IMR-90 (cell line): ENCODE results near the gene INPP5E. TPM values are rescaled to one million over a fixed set of nuclear protein-coding genes. Genes with fewer than 3 reads are reported as not detected.

Experiments used
- ATAC-seq: fragments of 200-7000 bp; cut with Tn5 transposase; 2 replicates; pipeline ENCODE4 v1.9.1; 2020; ENCODE audit warnings: low read depth, mild to moderate bottlenecking, moderate library complexity
- BruUV-seq: library from RNA; stranded (reverse); fragments of 400-500 nt; replicated peaks from 2 replicates; lab custom pipeline; 2021; lab: Mats Ljungman, UMichigan
- CTCF ChIA-PET: fragments of 300-600 bp; formaldehyde crosslinking; extraction: SDS; loops from one replicate; lab custom pipeline; 2021; ENCODE audit warnings: antibody characterized with exemption; lab: Yijun Ruan, JAX
- POLR2A ChIA-PET: fragments of 300-600 bp; sonication (Branson Sonifier 250); formaldehyde crosslinking; loops from one replicate; lab custom pipeline; 2022; ENCODE audit warnings: antibody characterized with exemption; ENCODE audit not compliant: unreplicated experiment; lab: Charles Lee
- DNase-seq: peaks from one replicate; pipeline ENCODE4 v3.0.0; 2013
- H2AFZ ChIP-seq: replicated peaks from 2 replicates; pipeline ENCODE3; 2013; ENCODE audit warnings: low read length, mild to moderate bottlenecking; ENCODE audit not compliant: poor library complexity
- H2AK5ac ChIP-seq: 2 replicates; pipeline ENCODE4 v1.6.1; 2013; ENCODE audit warnings: low read depth, low read length, inconsistent platforms
- H2AK9ac ChIP-seq: replicated peaks from 2 replicates; pipeline ENCODE3; 2013; ENCODE audit warnings: mild to moderate bottlenecking, low read depth, low read length, moderate library complexity; ENCODE audit not compliant: poor library complexity
- H2BK120ac ChIP-seq: 2 replicates; pipeline ENCODE4 v1.6.1; 2013; ENCODE audit warnings: low read depth, low read length, inconsistent platforms
- H2BK15ac ChIP-seq: 3 replicates; pipeline ENCODE4 v1.6.1; 2013; ENCODE audit warnings: low read depth, low read length, inconsistent platforms
- H2BK20ac ChIP-seq: 2 replicates; pipeline ENCODE4 v1.6.1; 2013; ENCODE audit warnings: low read depth, mild to moderate bottlenecking, inconsistent platforms, low read length, moderate library complexity
- H2BK5ac ChIP-seq: 2 replicates; pipeline ENCODE4 v1.6.1; 2013; ENCODE audit warnings: mild to moderate bottlenecking, low read depth, low read length, inconsistent platforms; ENCODE audit not compliant: poor library complexity, severe bottlenecking
- H3K14ac ChIP-seq: replicated peaks from 2 replicates; pipeline ENCODE4 v1.6.1; 2013; ENCODE audit warnings: low read depth, low read length, inconsistent platforms
- H3K18ac ChIP-seq: 2 replicates; pipeline ENCODE4 v1.6.1; 2013; ENCODE audit warnings: low read depth, low read length, control low read depth
- H3K23ac ChIP-seq: 2 replicates; pipeline ENCODE4 v1.6.1; 2013; ENCODE audit warnings: low read depth, low read length, inconsistent platforms
- H3K27ac ChIP-seq: 2 replicates; pipeline ENCODE4 v1.5.1; 2013; ENCODE audit warnings: mild to moderate bottlenecking, control low read depth, low read length; ENCODE audit not compliant: insufficient read depth
- H3K27me3 ChIP-seq: 2 replicates; pipeline ENCODE4 v1.6.1; 2013; ENCODE audit warnings: low read length; ENCODE audit not compliant: control insufficient read depth, insufficient read depth
- H3K36me3 ChIP-seq: 2 replicates; pipeline ENCODE4 v1.6.1; 2013; ENCODE audit warnings: low read length, mixed read lengths; ENCODE audit not compliant: control insufficient read depth, insufficient read depth
- H3K4ac ChIP-seq: 2 replicates; pipeline ENCODE4 v1.6.1; 2013; ENCODE audit warnings: low read depth, low read length, inconsistent platforms
- H3K4me1 ChIP-seq: 2 replicates; pipeline ENCODE4 v1.6.1; 2013; ENCODE audit warnings: low read length, mixed read lengths; ENCODE audit not compliant: control insufficient read depth, insufficient read depth
- H3K4me2 ChIP-seq: 2 replicates; pipeline ENCODE4 v1.6.1; 2013; ENCODE audit warnings: low read depth, mild to moderate bottlenecking, control low read depth, low read length, moderate library complexity
- H3K4me3 ChIP-seq: 2 replicates; pipeline ENCODE4 v1.5.1; 2013; ENCODE audit warnings: low read depth, mild to moderate bottlenecking, control low read depth, low read length, moderate library complexity; ENCODE audit not compliant: insufficient read depth
- H3K56ac ChIP-seq: 2 replicates; pipeline ENCODE4 v1.6.1; 2013; ENCODE audit warnings: low read length, inconsistent platforms; ENCODE audit not compliant: insufficient read depth; ENCODE audit errors: extremely low read depth
- H3K79me1 ChIP-seq, 2 experiments: 2 replicates each; pipeline ENCODE4 v1.6.1; 2013; ENCODE audit warnings: low read length in 2 of 2, inconsistent platforms in 1 of 2, low read depth in 1 of 2
- H3K9ac ChIP-seq: 2 replicates; pipeline ENCODE4 v1.6.1; 2013; ENCODE audit warnings: low read depth, low read length, control low read depth
- H3K9me1 ChIP-seq: 2 replicates; pipeline ENCODE4 v1.6.1; 2013; ENCODE audit warnings: low read length, inconsistent platforms; ENCODE audit not compliant: insufficient read depth
- H3K9me3 ChIP-seq: 2 replicates; pipeline ENCODE4 v1.6.1; 2013; ENCODE audit warnings: low read length; ENCODE audit not compliant: control insufficient read depth, insufficient read depth
- H4K20me1 ChIP-seq: 2 replicates; pipeline ENCODE4 v1.6.1; 2013; ENCODE audit warnings: low read length, inconsistent platforms; ENCODE audit not compliant: insufficient read depth
- H4K5ac ChIP-seq: 2 replicates; pipeline ENCODE4 v1.6.1; 2013; ENCODE audit warnings: mild to moderate bottlenecking, low read depth, low read length, control low read depth
- H4K8ac ChIP-seq, 2 experiments: 2 replicates each; pipeline ENCODE4 v1.6.1; 2013; ENCODE audit warnings: low read depth in 2 of 2, low read length in 2 of 2, control low read depth in 1 of 2, inconsistent platforms in 1 of 2
- H4K91ac ChIP-seq: 2 replicates; pipeline ENCODE4 v1.6.1; 2013; ENCODE audit warnings: low read depth, low read length, inconsistent platforms; ENCODE audit not compliant: insufficient read depth
- BHLHE40 ChIP-seq: fragments of 150-350 bp; IDR thresholded peaks from 2 replicates; pipeline ENCODE4 v1.6.1; 2016; ENCODE audit warnings: mild to moderate bottlenecking, low read depth, low read length
- CTCF ChIP-seq: conservative IDR thresholded peaks from 2 replicates; pipeline ENCODE4 v1.5.1; 2012; ENCODE audit warnings: mild to moderate bottlenecking, low read depth, low read length, improper control_type of control experiment
- MAFK ChIP-seq: IDR thresholded peaks from 2 replicates; pipeline ENCODE4 v1.6.1; 2012; ENCODE audit warnings: low read depth, low read length, improper control_type of control experiment
- MAZ ChIP-seq: IDR thresholded peaks from 2 replicates; pipeline ENCODE4 v1.6.1; 2012; ENCODE audit warnings: low read depth, mild to moderate bottlenecking, low read length, improper control_type of control experiment, moderate library complexity, borderline replicate concordance
- MXI1 ChIP-seq: IDR thresholded peaks from 2 replicates; pipeline ENCODE4 v1.6.1; 2012; ENCODE audit warnings: low read depth, mild to moderate bottlenecking, low read length, moderate library complexity, borderline replicate concordance
- NFE2L2 ChIP-seq: fragments of 150-350 bp; IDR thresholded peaks from 2 replicates; pipeline ENCODE4 v1.6.1; 2016; ENCODE audit warnings: low read depth, mild to moderate bottlenecking, low read length
- POLR2A ChIP-seq: IDR thresholded peaks from 2 replicates; pipeline ENCODE4 v1.6.1; 2012; ENCODE audit warnings: mild to moderate bottlenecking, low read depth, low read length
- RAD21 ChIP-seq: IDR thresholded peaks from 2 replicates; pipeline ENCODE4 v1.6.1; 2012; ENCODE audit warnings: low read length, improper control_type of control experiment
- RCOR1 ChIP-seq: IDR thresholded peaks from 2 replicates; pipeline ENCODE4 v1.6.1; 2012; ENCODE audit warnings: mild to moderate bottlenecking, low read length, improper control_type of control experiment; ENCODE audit not compliant: insufficient replicate concordance
- RFX5 ChIP-seq: IDR thresholded peaks from 2 replicates; pipeline ENCODE4 v1.8.0; 2012; ENCODE audit warnings: low read depth, mild to moderate bottlenecking, low read length, moderate library complexity
- SMC3 ChIP-seq: fragments of 150-350 bp; IDR thresholded peaks from 2 replicates; pipeline ENCODE4 v1.6.1; 2016; ENCODE audit warnings: low read depth, mild to moderate bottlenecking, antibody characterized with exemption, low read length, moderate library complexity
- USF2 ChIP-seq: fragments of 150-350 bp; IDR thresholded peaks from 2 replicates; pipeline ENCODE4 v1.6.1; 2017; ENCODE audit warnings: mild to moderate bottlenecking, antibody characterized with exemption, low read length, low read depth
- WGBS, 2 experiments: methylation state at CpG; one replicate each; pipeline versions ENCODE4 v1.1.5 to v1.1.7; 2013; ENCODE audit warnings: missing lambda C conversion rate in 2 of 2; ENCODE audit not compliant: insufficient read length in 1 of 2; ENCODE audit errors: extremely low coverage in 2 of 2; 5-methylcytosine and 5-hydroxymethylcytosine counted together
- dilution Hi-C: fragments of 300-500 bp; cut with HindIII; formaldehyde crosslinking; loops from one replicate; pipeline ENCODE4 v1.14.3; 2018; ENCODE audit warnings: low sequenced_read_pairs; ENCODE audit not compliant: unreplicated experiment
- in situ Hi-C: fragments of 300-500 bp; cut with MboI; formaldehyde crosslinking; loops from 3 replicates; pipeline ENCODE4 v1.14.3; 2019; ENCODE audit warnings: low sequenced_read_pairs, inconsistent platforms, mixed read lengths
- intact Hi-C: fragments of 100-400 bp; cut with micrococcal nuclease; formaldehyde crosslinking; loops from 2 replicates; pipeline ENCODE4 v1.10.0; 2022
- polyA plus RNA-seq, 3 experiments: library from polyadenylated mRNA; depleted of rRNA; stranded (reverse); fragments of >200 nt; gene quantifications; 2 replicates each; pipeline ENCODE4 v1.2.3, GENCODE V29; 2012; ENCODE audit warnings: low replicate concordance in 1 of 3
- total RNA-seq: library from RNA; depleted of rRNA; stranded (reverse); fragments of >200 nt; gene quantifications from 2 replicates; pipeline ENCODE4 v1.2.3, GENCODE V29; 2012
- TF ChIP-seq, protein P1 (sequence below): fragments of 150-350 bp; IDR thresholded peaks from 2 replicates; pipeline ENCODE4 v1.6.1; 2016; ENCODE audit warnings: low read depth, mild to moderate bottlenecking, low read length, moderate library complexity, borderline replicate concordance

Gene INPP5E
- total and polyA plus RNA-seq, 2 of the 4 experiments (the other 2 are of a cell fraction): 1.6 to 9.4 TPM

GRCh38 chr9:136472640-136473353 is 33.2 kb upstream of the INPP5E start:
- Histone ChIP-seq H3K4me2 (no peak overlapping the region), H2BK5ac (no peak overlapping the region), H3K18ac (no peak overlapping the region), H2AK5ac (no peak overlapping the region), H3K9me3 (no peaks in the 10 kb centered on the region), H4K20me1 (peaks cover 93% of the 10 kb centered on the region), H4K91ac (no peak overlapping the region), H2BK15ac (no peak overlapping the region), H3K9me1 (no peaks in the 10 kb centered on the region), H3K27ac (no peak overlapping the region), H3K4ac (no peak overlapping the region), H4K5ac (no peak overlapping the region), H2AK9ac (no peak overlapping the region), H3K79me1 (peaks cover 34 to 93% of the 10 kb centered on the region in 2 experiments), H3K27me3 (no peaks in the 10 kb centered on the region), H3K14ac (no peak overlapping the region), H2BK120ac (no peak overlapping the region), H3K4me3 (no peak overlapping the region), H3K9ac (no peak overlapping the region), H3K23ac (no peak overlapping the region), H3K56ac (no peak overlapping the region), H4K8ac (no peak overlapping the region), H3K36me3 (peaks cover 94% of the 10 kb centered on the region), H2AFZ (no peak overlapping the region), H3K4me1 (no peaks in the 10 kb centered on the region), H2BK20ac (no peak overlapping the region)
- CTCF ChIA-PET: interaction anchor here (0.5 kb wide), 1 partner anchor 11 kb away, joined by 4 read pairs; no protein-coding TSS in a partner anchor
- POLR2A ChIA-PET: no interaction called here
- intact Hi-C loops: no loop called here
- BruUV-seq: no TSS peak
- in situ Hi-C loops: no loop called here
- WGBS, 2 experiments: 95% methylated on average over 14 of the region's 28 CpGs; no CpG with 5 or more reads in 1 of the 2 experiments
- ATAC-seq: no peak
- no peak for TF ChIP-seq SMC3
- TF ChIP-seq NFE2L2: no peak
- TF ChIP-seq RFX5: no peak
- TF ChIP-seq RCOR1: no peak
- no peak for TF ChIP-seq BHLHE40
- TF ChIP-seq MXI1: no peak
- no peak for TF ChIP-seq RAD21
- TF ChIP-seq USF2: no peak
- TF ChIP-seq MAZ: no peak
- TF ChIP-seq POLR2A: no peak
- TF ChIP-seq, protein P1, sequence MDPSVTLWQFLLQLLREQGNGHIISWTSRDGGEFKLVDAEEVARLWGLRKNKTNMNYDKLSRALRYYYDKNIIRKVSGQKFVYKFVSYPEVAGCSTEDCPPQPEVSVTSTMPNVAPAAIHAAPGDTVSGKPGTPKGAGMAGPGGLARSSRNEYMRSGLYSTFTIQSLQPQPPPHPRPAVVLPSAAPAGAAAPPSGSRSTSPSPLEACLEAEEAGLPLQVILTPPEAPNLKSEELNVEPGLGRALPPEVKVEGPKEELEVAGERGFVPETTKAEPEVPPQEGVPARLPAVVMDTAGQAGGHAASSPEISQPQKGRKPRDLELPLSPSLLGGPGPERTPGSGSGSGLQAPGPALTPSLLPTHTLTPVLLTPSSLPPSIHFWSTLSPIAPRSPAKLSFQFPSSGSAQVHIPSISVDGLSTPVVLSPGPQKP: no peak
- TF ChIP-seq CTCF: no peak
- TF ChIP-seq MAFK: no peak
- no peak for DNase-seq
- dilution Hi-C loops: no loop called here
